OCI-LY1 (cell line): Measurements from ENCODE around the gene SLC6A3.

Experiments
- H2AFZ ChIP-seq: fragments of 200-600 bp; sonication (generic), shearing (Covaris generic); 2 replicates; pipeline ENCODE4 v1.6.0; 2014; ENCODE audit warnings: antibody characterized with exemption, mild to moderate bottlenecking, low read length
- H3F3A ChIP-seq: fragments of 200-600 bp; sonication (generic), shearing (Covaris generic); 2 replicates; pipeline ENCODE4 v1.6.0; 2014; ENCODE audit warnings: mild to moderate bottlenecking, antibody characterized with exemption, low read length, moderate library complexity; ENCODE audit not compliant: insufficient read depth
- H3K27ac ChIP-seq: fragments of 200-600 bp; sonication (generic); 2 replicates; pipeline ENCODE4 v1.5.1; 2014; ENCODE audit warnings: low read length, mixed run types, mild to moderate bottlenecking, low read depth; ENCODE audit not compliant: poor library complexity, severe bottlenecking
- H3K27me3 ChIP-seq: fragments of 200-600 bp; sonication (generic); 2 replicates; pipeline ENCODE4 v1.6.0; 2014; ENCODE audit warnings: antibody characterized with exemption, mild to moderate bottlenecking, low read length, moderate library complexity; ENCODE audit not compliant: insufficient read depth
- H3K36me3 ChIP-seq: fragments of 200-600 bp; sonication (generic); 2 replicates; pipeline ENCODE4 v1.6.1; 2014; ENCODE audit warnings: mild to moderate bottlenecking, antibody characterized with exemption, low read length, moderate library complexity, mixed read lengths; ENCODE audit not compliant: insufficient read depth
- H3K4me1 ChIP-seq: fragments of 200-600 bp; sonication (generic); 2 replicates; pipeline ENCODE4 v1.5.1; 2014; ENCODE audit warnings: mild to moderate bottlenecking, low read length, moderate library complexity; ENCODE audit not compliant: insufficient read depth, severe bottlenecking
- H3K4me2 ChIP-seq: fragments of 200-600 bp; sonication (generic), shearing (Covaris generic); 2 replicates; pipeline ENCODE4 v1.6.1; 2014; ENCODE audit warnings: low read length
- H3K4me3 ChIP-seq: fragments of 200-600 bp; sonication (generic); 2 replicates; pipeline ENCODE4 v1.5.1; 2014; ENCODE audit warnings: low read length, low read depth, mild to moderate bottlenecking, mixed read lengths; ENCODE audit not compliant: poor library complexity, severe bottlenecking
- H3K79me2 ChIP-seq: fragments of 200-600 bp; shearing (Covaris generic); 2 replicates; pipeline ENCODE4 v1.6.1; 2016; ENCODE audit warnings: mixed run types, low read length, mixed read lengths; ENCODE audit not compliant: insufficient read depth
- H3K9ac ChIP-seq: fragments of 200-600 bp; sonication (generic), shearing (Covaris generic); 2 replicates; pipeline ENCODE4 v1.6.1; 2014; ENCODE audit warnings: mild to moderate bottlenecking, low read length, mixed read lengths
- H3K9me2 ChIP-seq: fragments of 200-600 bp; sonication (generic), shearing (Covaris generic); 2 replicates; pipeline ENCODE4 v1.6.1; 2014; ENCODE audit warnings: low read depth, mild to moderate bottlenecking, low read length, mixed read lengths
- H3K9me3 ChIP-seq: fragments of 200-600 bp; shearing (Covaris generic); 2 replicates; pipeline ENCODE4 v1.6.1; 2014; ENCODE audit warnings: low read length, mixed read lengths
- H4K20me1 ChIP-seq: fragments of 200-600 bp; sonication (generic), shearing (Covaris generic); 2 replicates; pipeline ENCODE4 v1.6.0; 2016; ENCODE audit warnings: mild to moderate bottlenecking, low read length; ENCODE audit not compliant: insufficient read depth
- CTCF ChIP-seq: fragments of 200-600 bp; sonication (generic), shearing (Covaris generic); IDR thresholded peaks from 2 replicates; pipeline ENCODE4 v1.5.1; 2017; ENCODE audit warnings: mild to moderate bottlenecking, antibody characterized with exemption, low read length, moderate library complexity, mixed read lengths
- EZH2 ChIP-seq: fragments of 200-600 bp; sonication (generic), shearing (Covaris generic); IDR thresholded peaks from 2 replicates; pipeline ENCODE4 v1.8.0; 2017; ENCODE audit warnings: borderline replicate concordance, mixed run types, mild to moderate bottlenecking, antibody characterized with exemption, low read length, moderate library complexity, mixed read lengths

The SLC6A3 gene

GRCh38 chr5:1370006-1370405 lies 75.2 kb downstream of the SLC6A3 start:
- no peak overlapping the region for H3K4me2 ChIP-seq
- peaks cover 34% of the 10 kb centered on the region; the same call in 1 of the 2 replicates for H3K27me3 ChIP-seq
- H3K4me1 ChIP-seq: peaks cover 14% of the 10 kb centered on the region
- H3K9me3 ChIP-seq: 0 out of 2 replicates have a peak, but pooled peaks cover 4% of the 10 kb centered on the region
- H3K4me3 ChIP-seq: no peak overlapping the region
- H2AFZ ChIP-seq: no peak overlapping the region
- TF ChIP-seq EZH2 (no peak), CTCF (no peak)
- no peaks in the 10 kb centered on the region for H4K20me1 ChIP-seq
- H3K9ac ChIP-seq: no peak overlapping the region
- no peaks in the 10 kb centered on the region for H3K9me2 ChIP-seq
- no peaks in the 10 kb centered on the region; the same call in 1 of the 2 replicates for H3K36me3 ChIP-seq
- H3F3A ChIP-seq: no peaks in the 10 kb centered on the region; the same call in 1 of the 2 replicates
- no peak overlapping the region for H3K27ac ChIP-seq
- H3K79me2 ChIP-seq: no peaks in the 10 kb centered on the region

GRCh38 chr5:1368756-1369155 lies 76.5 kb downstream of the SLC6A3 start:
- Histone ChIP-seq H3K27me3 (peaks cover 36% of the 10 kb centered on the region; the same call in 1 of the 2 replicates), H3K4me1 (peaks cover 14% of the 10 kb centered on the region), H3K27ac (no peak overlapping the region), H3K9me2 (no peaks in the 10 kb centered on the region), H3F3A (no peaks in the 10 kb centered on the region; the same call in 1 of the 2 replicates), H4K20me1 (no peaks in the 10 kb centered on the region), H3K79me2 (no peaks in the 10 kb centered on the region), H3K9me3 (0 out of 2 replicates have a peak, but pooled peaks cover 4% of the 10 kb centered on the region), H3K4me2 (no peak overlapping the region), H2AFZ (no peak overlapping the region), H3K9ac (no peak overlapping the region), H3K4me3 (no peak overlapping the region), H3K36me3 (no peaks in the 10 kb centered on the region; the same call in 1 of the 2 replicates)
- no peak for TF ChIP-seq CTCF

GRCh38 chr5:1368236-1368635 lies 77.0 kb downstream of the SLC6A3 start:
- Histone ChIP-seq H3K9ac (no peak overlapping the region), H3K9me2 (no peaks in the 10 kb centered on the region), H3K27ac (no peak overlapping the region), H3K4me1 (peaks cover 14% of the 10 kb centered on the region), H3K9me3 (0 out of 2 replicates have a peak, but pooled peaks cover 4% of the 10 kb centered on the region), H3K4me2 (no peak overlapping the region), H3K27me3 (peaks cover 41% of the 10 kb centered on the region; the same call in 1 of the 2 replicates), H3K36me3 (no peaks in the 10 kb centered on the region; the same call in 1 of the 2 replicates), H2AFZ (no peak overlapping the region), H3K4me3 (no peak overlapping the region), H3F3A (no peaks in the 10 kb centered on the region; the same call in 1 of the 2 replicates), H4K20me1 (no peaks in the 10 kb centered on the region), H3K79me2 (no peaks in the 10 kb centered on the region)
- TF ChIP-seq EZH2 (no peak), CTCF (no peak)
